NCI-H446 (cell line): ENCODE data around the gene UCHL1.

ENCODE experiments used
- DNase-seq, 2 experiments: peaks; one replicate each; lab custom pipeline; 2025; lab: John Stamatoyannopoulos, UW

The UCHL1 gene

DNA sequence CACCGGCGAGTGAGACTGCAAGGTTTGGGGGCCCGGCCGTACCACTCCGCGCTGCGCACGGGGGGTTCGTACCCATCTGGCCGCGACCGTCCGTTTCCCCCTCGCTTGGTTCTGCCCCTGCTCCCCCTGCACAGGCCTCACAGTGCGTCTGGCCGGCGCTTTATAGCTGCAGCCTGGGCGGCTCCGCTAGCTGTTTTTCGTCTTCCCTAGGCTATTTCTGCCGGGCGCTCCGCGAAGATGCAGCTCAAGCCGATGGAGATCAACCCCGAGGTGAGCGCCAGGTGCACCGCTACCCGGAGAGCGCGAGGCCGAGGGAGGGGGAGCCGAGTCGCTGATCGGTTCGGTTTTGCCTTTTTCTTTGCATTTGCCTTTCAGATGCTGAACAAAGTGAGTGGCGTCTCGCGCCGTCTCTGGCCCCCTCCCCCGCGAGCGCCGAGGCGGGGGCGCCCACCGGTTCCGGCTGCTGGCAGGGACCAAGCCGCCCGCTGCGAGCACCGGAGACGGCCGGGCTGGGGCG is at the start of gene UCHL1:
UCHL1 (plus strand) TSS at position 189 of the 517 bp plus-strand sequence; CDS start at position 238, 49 bp downstream.
- DNase-seq = peak; percentile 69 to 85

DNA sequence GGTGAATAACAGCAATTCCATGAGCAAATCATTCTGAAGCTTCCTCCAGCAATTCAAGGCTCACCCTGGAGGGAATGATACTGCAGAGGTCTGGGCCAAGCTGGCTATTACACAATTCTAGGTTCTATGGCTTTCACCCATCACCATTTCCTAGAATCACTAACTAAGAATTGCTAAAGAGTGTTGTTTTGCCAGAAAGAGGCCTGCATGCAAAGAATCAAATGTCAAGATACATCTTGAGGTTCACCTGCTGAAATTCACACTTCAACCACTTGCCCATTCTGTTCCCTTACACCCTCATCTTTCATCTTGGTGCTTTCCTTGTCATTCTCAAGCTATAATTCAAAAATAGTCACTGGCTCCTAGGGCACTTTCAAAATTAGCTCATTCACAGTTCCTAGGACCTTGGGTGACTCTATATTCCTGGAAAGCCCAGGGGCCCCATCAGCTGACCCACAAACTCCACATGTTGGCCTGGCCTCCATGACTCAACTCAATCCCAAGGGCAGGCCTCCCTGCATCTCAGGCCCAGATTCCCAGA is 49.4 kb upstream of the UCHL1 start:
- DNase-seq = no peak

DNA sequence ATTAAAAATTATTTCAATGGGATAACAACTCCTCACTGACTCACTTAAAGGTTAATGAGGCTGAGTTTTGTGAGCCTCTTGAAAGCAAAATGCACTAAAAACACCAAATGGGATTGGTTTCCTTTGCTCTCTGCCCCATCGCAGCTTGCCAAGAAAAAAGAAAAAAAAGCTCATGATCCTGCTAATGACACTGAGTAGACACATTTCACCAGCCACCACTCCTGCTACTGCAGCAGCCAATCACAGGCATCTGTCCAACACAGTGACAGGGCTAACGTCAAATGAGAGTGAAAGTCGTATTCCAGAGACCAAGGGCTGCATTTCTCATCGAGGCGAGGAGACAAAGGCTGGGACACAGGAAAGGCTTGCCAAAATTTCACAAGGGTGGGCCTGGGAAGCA is 47.5 kb upstream of the UCHL1 start:
- no peak for DNase-seq

DNA sequence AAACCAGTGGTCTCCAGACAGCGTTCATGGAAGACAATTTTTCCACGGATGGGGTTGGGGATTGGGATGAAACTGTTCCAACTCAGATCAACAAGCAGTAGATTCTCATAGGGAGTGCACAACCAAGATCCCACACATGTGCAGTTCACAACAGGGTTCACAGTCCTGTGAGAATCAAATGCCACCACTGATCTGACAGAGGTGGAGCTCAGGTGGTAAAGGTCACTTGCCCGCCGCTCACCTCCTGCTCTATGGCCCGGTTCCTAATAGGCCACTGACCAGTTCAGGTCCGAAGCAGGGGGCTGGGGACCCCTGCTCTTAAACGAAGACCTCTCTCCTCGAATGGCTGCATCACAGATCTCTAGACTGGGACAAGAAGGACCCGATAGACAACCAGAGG is 46.8 kb upstream of the UCHL1 start:
- DNase-seq = no peak

DNA sequence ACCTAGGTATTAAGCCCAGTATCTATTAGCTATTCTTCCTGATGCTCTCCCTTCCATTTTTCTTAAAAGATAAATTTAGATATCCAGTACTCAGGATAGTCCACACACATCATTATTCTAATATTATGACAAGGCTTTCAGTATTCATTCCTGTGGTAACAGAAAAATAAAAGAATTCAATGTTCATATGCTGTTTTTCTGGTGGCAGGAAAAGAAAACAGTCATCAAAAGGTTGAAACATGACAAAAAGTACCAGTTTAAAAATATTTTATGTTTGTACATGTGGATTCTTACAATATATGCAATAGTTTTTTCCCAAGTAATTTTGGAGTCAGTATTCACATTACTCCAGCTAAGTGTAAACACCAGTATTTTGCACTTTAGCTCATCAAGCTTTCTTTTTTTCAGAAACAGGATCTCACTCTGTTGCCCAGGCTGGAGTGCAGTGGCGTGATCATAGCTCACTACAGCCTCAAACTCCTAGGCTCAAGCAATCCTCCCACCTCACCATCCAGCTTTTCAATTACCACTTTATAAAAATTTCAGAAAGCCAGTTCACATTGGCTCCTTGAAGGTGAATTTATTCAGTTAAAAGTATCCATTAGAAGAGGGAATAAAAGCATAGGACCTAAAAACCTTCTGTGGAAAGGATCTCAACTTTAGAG is 44.6 kb upstream of the UCHL1 start:
- DNase-seq = no peak

DNA sequence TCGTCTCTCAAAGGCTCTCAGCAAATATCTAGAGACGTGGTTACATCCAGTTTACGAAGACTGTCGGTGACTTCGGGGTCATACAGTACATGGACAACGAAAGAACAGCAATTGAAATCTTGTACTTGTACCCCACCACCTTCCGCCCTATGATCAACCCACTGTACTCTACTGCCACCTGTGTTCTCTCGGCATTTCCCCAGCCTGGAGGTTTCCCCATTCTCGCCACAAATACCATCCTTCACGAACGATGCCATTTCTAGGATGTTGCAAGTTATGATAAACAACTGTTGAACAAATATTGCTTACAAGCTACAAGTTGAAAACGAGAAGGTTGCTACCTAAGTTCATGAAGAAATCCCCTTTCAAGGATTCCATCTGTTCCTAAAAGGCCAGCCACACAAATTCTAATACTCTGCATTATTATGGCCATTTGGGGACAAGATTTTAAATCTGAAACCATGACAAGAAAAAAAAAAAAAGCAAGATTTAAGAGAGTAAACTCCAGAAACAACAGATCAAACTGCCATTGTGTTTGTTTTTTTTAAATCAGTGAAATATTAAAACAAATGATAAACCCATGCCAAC is 44.0 kb upstream of the UCHL1 start:
- no peak for DNase-seq

DNA sequence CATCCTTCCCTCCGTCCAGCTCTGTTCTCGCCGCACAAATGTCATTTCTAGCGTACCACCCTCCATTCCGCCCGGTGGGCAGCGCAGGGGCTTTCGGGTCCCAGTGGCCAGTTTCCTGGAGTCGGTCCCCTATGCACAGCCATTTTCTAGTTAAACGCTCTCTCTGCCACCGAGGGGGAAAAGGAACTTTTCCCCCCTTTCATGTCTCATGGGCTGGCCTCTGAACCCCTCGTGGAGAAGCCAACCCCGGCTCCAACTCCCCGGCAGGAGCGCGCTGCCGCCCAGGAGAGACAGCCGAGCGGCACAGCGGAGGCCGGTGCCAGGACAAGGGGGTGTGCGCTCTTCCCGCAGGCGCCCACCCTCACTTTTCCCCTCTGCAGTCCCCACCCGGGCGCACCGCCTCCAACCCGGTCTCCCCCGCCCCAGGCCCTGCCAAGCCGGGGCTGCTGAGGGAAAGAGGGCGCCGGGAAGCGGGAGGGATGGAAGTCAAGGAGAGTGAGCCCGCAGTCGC is 43.0 kb upstream of the UCHL1 start:
- no peak for DNase-seq

DNA sequence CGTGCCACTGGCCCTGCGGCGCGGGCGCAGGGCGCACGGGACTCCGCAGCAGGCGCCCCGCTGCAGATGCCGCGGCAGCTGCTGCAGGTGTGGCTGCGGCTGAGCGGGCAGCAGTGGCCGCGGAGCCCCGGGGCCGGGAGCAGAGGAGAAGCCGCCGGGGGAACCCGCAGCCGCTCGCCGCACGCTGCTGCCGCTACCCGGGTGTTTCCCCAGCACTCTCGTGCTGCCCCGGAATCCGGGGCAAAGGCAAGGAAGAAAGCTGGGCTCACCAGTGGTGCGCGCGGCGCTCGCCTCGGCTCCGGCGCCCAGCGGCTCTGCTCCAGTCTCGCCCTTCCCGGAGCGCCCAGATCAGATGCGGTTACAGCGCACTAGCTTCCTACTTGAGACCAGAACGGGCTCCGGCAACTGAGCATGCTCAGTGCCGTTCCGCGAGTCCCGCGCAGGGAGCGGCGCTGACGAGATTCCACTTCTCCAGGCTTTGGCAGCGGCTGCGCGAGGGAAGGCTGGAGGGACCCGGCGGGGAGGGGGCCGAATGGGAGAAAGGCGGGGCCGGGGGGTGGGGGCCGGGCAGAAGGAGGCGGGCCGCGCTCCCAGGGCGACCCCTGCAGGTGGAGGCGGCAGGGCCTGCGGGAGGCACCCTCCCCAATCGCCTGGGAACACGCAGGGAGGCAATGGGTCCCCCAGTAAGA is 42.4 kb upstream of the UCHL1 start, which contains the start of gene APBB2:
APBB2 (minus strand) TSS at position 407 of the 689 bp plus-strand sequence. CDS start 181,288 bp downstream, outside the sequence.
- DNase-seq = peak; percentile 82 to 93

DNA sequence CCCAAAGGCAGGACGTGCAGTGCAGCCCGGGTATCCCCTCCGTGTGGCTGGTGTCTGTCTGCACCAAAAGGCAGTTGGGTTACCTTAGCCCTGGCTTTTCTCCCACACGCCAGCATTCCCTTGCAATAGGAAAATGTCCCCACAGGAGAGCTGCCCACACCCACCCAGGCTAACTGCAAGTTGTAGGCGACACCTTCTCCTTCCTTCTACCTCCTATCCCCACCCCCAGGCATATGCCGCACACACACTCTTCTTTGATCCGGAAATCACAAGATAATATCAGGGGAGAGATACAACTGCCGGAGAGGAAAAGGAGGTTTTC is 41.9 kb upstream of the UCHL1 start:
- no peak for DNase-seq

DNA sequence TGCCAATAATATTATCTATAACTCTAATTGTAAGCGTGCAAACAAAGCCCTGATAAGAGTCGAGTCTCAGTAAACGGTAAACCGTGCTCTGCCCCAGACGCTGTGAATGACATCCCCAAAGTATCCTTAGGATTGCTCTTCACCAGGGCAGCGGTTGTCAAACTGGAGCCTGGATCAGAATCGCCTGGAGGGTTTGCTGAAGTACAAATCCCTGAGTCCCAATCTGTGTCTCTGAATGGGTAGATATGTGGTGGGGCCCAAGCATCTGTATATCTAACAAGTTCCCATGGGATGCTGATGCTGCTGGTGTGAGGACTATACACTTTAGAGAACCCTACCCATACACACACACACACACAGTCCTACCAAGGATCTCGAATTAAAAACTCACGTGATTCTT is 41.6 kb upstream of the UCHL1 start:
- no peak for DNase-seq

DNA sequence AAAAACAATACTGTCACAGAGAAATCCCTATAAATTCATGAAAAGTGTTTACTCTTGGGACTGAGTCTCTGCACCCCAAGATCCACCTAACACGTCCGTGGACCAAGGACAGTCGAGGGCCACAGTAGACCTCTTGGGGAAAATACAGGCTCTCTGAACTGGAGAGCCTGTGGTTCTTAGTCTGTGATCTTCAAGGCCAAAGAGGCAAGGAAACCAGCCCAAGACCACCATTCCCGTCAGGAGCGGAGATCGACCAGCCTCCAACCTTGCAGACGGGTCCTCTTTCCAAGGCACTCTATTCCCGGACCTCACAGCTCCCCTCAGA is 40.8 kb upstream of the UCHL1 start:
- no peak for DNase-seq

DNA sequence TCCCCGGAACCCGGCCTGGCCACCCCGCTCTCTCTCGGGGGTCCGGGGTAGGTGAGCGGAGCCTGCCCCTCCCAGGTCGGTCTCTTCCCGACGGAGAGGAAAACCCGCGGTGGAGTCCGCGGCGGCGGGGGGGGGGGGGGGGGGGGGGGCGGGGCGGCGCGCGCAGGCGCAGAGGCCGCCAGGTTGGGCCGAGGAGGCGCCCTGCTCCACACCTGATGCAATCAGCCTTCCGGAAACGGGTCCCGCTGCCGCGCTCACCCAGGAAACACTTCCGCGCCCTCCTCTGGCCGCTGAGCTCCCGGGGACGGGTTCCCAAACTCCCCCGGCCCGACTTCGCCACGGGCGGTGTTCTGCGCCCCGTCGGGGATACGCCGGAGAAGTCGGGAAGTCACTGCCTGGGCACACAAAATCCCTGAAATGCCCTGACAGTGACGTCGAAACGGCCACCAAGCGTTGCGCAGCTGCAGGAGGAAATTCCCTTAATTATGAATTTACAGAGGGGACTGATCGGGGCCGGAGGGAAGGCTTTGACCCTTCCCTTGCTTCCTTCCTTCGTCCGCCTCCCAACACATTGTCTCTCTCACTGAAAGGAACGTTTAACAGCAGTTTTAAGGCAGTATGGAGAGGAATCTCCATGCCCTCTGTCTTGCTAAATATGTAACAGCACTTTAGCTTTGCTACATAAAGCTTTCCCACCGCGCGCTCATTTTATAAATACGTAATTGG is 40.3 kb upstream of the UCHL1 start:
- DNase-seq = peak in 1 of 2 experiments; percentile 28

DNA sequence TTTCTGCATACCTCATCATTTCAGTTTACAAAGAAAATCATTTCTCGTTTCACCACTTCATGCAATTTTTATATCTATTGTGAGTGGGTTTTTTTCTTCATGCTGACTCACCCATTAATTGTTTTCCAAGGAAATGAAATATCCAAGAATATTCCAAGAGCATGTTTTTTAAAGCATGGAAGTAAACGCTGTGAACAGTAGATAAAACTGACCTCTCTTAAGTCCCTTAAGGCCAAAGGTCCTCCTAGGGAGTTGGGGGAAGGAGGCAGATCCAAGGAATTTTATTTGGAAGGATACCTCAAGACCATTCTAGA is 39.8 kb upstream of the UCHL1 start:
- no peak for DNase-seq

DNA sequence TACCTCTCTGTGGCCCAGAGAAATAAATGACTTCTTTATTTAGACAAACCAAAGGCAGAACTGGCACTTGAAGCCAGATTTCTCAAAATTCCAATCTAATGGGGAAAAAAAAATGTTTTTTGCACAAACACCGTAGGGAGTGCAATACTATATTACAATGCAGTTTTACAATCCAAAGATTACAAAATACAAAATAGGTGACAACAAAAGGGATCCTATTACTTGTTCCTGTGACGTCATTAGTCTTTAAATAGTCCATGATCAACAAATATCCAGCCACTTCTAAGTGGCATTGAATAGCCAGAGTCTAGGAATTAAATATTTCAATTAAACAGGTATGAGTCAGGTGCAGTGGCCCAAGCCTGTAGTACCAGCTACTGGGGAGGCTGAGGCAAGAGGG is 39.4 kb upstream of the UCHL1 start:
- no peak for DNase-seq

DNA sequence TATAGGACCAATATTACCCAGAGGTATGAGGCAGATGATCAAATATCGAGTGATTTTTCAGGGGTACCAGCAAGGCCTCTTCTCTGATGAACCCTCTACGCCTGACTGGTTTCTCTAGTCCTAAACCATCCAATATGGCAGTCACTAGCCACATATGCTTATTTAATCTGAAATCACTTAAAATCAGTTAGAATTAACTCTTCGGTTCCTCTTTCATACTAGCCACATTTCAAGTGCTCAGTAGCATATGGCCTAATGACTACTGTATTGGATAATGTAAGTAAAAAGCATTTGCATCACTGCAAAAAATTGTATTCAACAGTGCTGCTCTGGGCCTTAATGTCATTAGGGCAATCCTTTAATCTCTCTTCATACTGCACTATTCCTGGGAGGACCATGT is 38.0 kb upstream of the UCHL1 start:
- no peak for DNase-seq

DNA sequence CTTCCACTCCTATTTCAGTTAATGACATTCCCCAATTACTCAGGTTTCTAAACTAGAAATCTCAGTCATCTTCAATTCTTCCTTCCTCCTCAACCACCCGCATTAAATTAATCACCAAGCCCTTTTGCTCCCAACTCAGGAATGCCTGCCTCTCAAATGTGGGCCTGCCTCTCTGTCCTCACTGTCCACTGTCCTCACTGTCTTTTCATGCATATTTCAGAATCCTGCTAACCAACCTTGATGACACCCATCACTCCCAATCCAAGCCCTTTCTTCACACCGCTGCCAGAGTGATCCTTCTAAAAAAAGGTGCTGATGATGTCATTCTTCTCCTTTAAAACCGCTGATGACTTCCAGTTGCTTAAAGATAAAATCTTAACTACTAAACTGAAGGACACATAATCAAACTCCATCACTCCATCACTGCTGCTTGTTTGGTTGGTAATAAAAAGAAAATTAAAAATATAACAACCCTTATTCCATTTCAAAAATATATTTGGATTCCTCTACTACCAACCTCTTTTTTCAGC is 37.2 kb upstream of the UCHL1 start:
- DNase-seq = no peak

DNA sequence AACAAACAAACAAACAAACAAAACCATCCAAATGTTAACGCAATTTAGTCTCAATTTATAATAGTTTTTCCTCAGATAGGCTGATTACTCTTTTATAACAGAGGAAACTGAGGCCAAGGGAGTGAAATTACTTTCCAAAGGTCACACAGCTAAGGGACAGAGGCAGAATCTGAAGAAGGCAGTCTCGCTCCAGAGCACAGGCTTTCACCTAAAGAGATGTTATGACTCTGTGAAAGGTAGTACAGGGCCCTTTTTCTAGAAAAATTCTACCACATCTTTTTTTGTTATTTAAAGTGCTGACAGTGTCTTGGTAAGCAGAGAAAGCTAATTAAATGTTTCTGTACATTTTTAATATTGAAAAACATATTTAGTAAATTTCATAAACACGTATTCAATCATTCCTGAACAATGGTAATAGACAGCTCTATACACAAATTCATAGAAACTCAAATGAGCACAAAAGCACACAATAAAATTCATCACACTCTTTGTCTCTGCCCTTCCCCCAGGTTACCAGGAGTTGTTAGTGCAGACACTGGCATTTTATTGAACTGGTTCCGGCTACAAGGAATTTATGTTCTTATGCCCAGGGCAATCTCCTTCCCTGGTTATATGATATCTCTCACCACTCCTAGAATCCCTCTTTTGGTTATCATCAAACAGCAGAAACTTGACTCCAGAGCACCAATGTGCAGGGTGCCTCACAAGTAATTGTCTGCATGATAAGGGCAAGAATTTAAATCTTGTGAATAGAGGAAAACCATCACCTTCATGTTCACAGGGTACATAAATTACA is 34.7 kb upstream of the UCHL1 start:
- DNase-seq = no peak

DNA sequence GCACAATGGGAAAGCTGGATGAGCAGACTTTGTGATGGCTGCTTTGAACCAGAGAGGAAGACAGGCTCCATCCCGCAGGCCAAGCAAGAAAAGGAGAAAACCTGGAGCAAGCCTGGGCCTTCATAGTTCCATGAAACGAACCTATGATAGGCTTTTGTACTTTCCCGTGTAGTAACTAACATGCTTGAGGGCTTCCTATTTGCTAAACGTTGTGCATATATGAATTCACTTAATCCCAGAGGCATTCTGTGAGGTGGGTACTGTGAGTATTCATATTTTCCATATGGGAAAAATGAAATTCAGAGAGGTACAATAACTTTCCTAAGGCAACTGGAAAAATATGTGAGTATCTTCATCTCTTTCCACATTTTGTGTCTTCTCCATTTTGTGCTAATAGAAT is 28.8 kb upstream of the UCHL1 start:
- no peak for DNase-seq

DNA sequence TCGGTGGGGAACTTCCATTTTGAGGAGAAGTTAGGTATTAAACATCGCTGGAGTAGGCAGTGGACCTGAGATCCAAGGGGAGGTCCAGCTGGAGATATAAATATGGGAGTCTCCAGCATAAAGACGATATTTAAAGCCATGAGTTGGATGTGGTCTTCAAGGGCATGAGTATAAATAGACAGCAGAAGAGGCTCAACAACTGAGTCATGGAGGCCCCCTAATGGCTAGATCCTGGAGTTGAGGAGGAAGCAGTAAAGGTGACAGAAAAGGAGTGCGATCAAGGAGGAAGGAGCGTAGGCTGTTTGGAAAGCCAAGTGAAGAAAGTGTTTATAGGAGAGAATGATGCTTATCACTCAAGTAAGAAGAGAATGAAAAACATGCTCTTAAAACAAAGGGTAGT is 24.3 kb upstream of the UCHL1 start:
- DNase-seq = no peak

DNA sequence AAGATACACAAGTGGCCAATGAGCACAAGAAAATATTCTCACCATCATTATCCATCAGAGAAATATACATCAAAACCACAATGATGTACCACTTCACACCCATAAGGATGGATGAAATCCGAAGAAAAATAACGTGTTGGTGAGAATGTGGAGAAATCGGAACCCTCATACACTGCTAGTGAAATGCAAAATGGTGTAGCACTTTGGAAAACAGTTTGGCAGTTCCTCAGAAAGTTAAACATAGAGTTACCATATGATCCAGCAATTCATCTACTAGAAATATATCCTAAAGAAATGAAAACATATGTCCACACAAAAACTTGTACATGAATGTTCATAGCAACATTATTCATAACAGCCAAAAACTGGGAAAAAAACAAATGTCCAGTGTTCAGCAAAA is 23.9 kb upstream of the UCHL1 start:
- DNase-seq = no peak

DNA sequence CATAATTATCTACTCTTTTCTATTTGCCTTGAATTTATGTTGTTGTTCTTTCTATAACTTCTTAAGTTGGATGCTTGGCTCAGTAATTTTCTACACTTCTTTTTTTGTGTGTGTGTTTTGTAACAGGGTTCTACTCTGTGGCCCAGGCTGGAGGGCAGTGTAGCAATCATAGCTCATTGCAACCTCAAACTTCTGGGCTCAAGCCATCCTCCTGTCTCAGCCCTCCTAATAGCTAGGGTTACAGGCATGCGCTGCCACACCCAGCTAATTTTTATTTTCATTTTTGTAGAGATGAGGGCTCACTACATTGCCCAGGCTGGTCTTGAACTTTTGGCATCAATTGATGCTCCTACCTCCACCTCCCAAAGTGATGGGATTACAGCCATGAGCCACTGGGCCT is 20.7 kb upstream of the UCHL1 start:
- DNase-seq = no peak
